Uterus (tissue), 2 donors: ENCODE measurements around the gene SLCO2B1.

Experiments used
- CTCF ChIP-seq, 4 experiments: fragments of 200-600 bp in 2 of 4; fragments of 450-650 bp in 2 of 4; sonication (generic) in 2 of 4; IDR thresholded peaks; one replicate each; pipeline ENCODE4 v1.5.1; 2016 to 2019; ENCODE audit warnings: antibody characterized with exemption in 4 of 4, mild to moderate bottlenecking in 2 of 4, moderate library complexity in 1 of 4
- POLR2A ChIP-seq, 2 donors: fragments of 450-650 bp; IDR thresholded peaks; one replicate each; pipeline ENCODE4 v1.6.1; 2016; ENCODE audit warnings: antibody characterized with exemption in 2 of 2, mild to moderate bottlenecking in 1 of 2, moderate library complexity in 1 of 2

DNA sequence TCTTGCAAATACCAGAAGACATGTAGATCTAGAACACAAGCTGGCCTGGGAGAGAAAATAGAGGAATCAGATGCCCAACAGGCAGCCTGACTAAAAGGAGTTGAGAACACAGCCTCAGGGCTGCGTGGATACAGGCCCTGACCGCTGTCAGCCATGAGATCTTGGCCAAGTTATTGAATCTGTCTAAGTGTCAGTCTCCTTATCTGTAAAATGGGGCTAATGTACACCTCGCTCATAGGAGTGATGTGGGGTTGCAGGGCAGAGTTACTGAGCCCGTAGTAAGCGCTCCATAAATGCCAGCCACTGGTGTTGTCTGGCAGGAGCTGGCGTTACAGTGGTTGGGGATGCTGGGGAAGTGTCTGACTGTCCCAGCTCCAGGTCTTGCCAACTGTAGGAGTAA is 51.3 kb downstream of the SLCO2B1 start:
- TF ChIP-seq CTCF (IDR thresholded peaks at IDR 0.05), result no peak
- no peak for TF ChIP-seq POLR2A (IDR thresholded peaks at IDR 0.05)
